B cell (primary cell): Measurements from ENCODE around the gene NEDD4.

Experiments
- CTCF ChIP-seq: fragments of 200-600 bp; IDR thresholded peaks from one replicate; pipeline ENCODE4 v1.8.0; 2022; ENCODE audit warnings: antibody characterized with exemption, mild to moderate bottlenecking
- EZH2 ChIP-seq: IDR thresholded peaks from 2 replicates; pipeline ENCODE4 v1.6.1; 2012; ENCODE audit warnings: borderline replicate concordance, low read depth, mild to moderate bottlenecking, moderate library complexity, low read length; ENCODE audit not compliant: insufficient read depth, poor library complexity, severe bottlenecking

- TF ChIP-seq CTCF (no peak), EZH2 (no peak)
Measured at GRCh38 chr15:55960946-55961345, 32.5 kb downstream of the NEDD4 start.
